Endothelial cell of umbilical vein (primary cell): Measurements from ENCODE around the gene HDAC4. TPM values are rescaled to one million over a fixed set of nuclear protein-coding genes. Genes with fewer than 3 reads are reported as not detected.

Experiments used
- BruUV-seq: library from RNA; stranded (reverse); fragments of 400-500 nt; replicated peaks from 2 replicates; lab custom pipeline; 2021; lab: Mats Ljungman, UMichigan
- CTCF ChIA-PET: fragments of 300-600, 350-600 bp; sonication (Branson Sonifier 250); formaldehyde crosslinking; loops from one replicate; lab custom pipeline; 2021; ENCODE audit warnings: antibody characterized with exemption, inconsistent platforms; lab: Charles Lee
- POLR2A ChIA-PET: fragments of 300-600, 350-600 bp; sonication (Branson Sonifier 250); formaldehyde crosslinking; loops from one replicate; lab custom pipeline; 2021; ENCODE audit warnings: antibody characterized with exemption, inconsistent platforms; lab: Charles Lee
- DNase-seq: peaks from one replicate; pipeline ENCODE4 v3.0.0-alpha.2; 2011; ENCODE audit warnings: low read depth, low spot score
- FAIRE-seq: peaks from 2 replicates; lab custom pipeline; 2011; peaks lifted over from hg19 to GRCh38; lab: Jason Lieb, UNC
- H2AFZ ChIP-seq: 2 replicates; pipeline ENCODE4 v1.6.0; 2012; ENCODE audit warnings: low read depth, low read length, control low read depth, inconsistent platforms
- H3K27ac ChIP-seq: 2 replicates; pipeline ENCODE4 v1.5.1; 2011; ENCODE audit warnings: low read depth, mild to moderate bottlenecking, control low read depth, low read length, moderate library complexity; ENCODE audit not compliant: insufficient read depth
- H3K27me3 ChIP-seq, 2 experiments: 2 replicates each; pipeline versions ENCODE4 v1.6.0 to v1.6.1; 2011; ENCODE audit warnings: low read length in 2 of 2, mixed read lengths in 1 of 2; ENCODE audit not compliant: control insufficient read depth in 2 of 2, insufficient read depth in 2 of 2
- H3K36me3 ChIP-seq, 2 experiments: 2 replicates in 1 of 2; 3 replicates in 1 of 2; pipeline ENCODE4 v1.5.1; 2011; ENCODE audit warnings: low read length in 2 of 2, mild to moderate bottlenecking in 1 of 2, moderate library complexity in 1 of 2; ENCODE audit not compliant: control insufficient read depth in 2 of 2, insufficient read depth in 2 of 2; ENCODE audit errors: extremely low read depth in 1 of 2
- H3K4me1 ChIP-seq: 3 replicates; pipeline ENCODE4 v1.5.1; 2011; ENCODE audit warnings: mild to moderate bottlenecking, low read length; ENCODE audit not compliant: control insufficient read depth, insufficient read depth; ENCODE audit errors: extremely low read depth
- H3K4me2 ChIP-seq: 2 replicates; pipeline ENCODE4 v1.6.1; 2011; ENCODE audit warnings: low read length, control low read depth, mixed read lengths; ENCODE audit not compliant: insufficient read depth
- H3K4me3 ChIP-seq, 3 experiments: fragments of 200-600 bp in 1 of 3; sonication (generic), shearing (Covaris generic) in 1 of 3; replicated peaks in 1 of 3; 2 replicates each; pipeline ENCODE4 v1.5.1; 2011 to 2016; ENCODE audit warnings: control low read depth in 3 of 3, low read length in 3 of 3, mild to moderate bottlenecking in 2 of 3, inconsistent platforms in 1 of 3, low read depth in 1 of 3, moderate library complexity in 1 of 3; ENCODE audit not compliant: insufficient read depth in 1 of 3
- H3K79me2 ChIP-seq: 2 replicates; pipeline ENCODE4 v1.6.0; 2012; ENCODE audit warnings: low read length, inconsistent platforms; ENCODE audit not compliant: control insufficient read depth, insufficient read depth
- H3K9ac ChIP-seq: replicated peaks from 2 replicates; pipeline ENCODE3; 2011; ENCODE audit warnings: low read length, control low read depth; ENCODE audit not compliant: insufficient read depth; ENCODE audit errors: extremely low read depth
- H3K9me1 ChIP-seq: replicated peaks from 3 replicates; pipeline ENCODE4 v1.6.0; 2011; ENCODE audit warnings: mild to moderate bottlenecking, low read length; ENCODE audit not compliant: control insufficient read depth, insufficient read depth; ENCODE audit errors: extremely low read depth
- H3K9me3 ChIP-seq: replicated peaks from 2 replicates; pipeline ENCODE4 v1.5.1; 2012; ENCODE audit warnings: low read length, inconsistent platforms; ENCODE audit not compliant: control insufficient read depth, insufficient read depth
- H4K20me1 ChIP-seq: replicated peaks from 2 replicates; pipeline ENCODE3; 2011; ENCODE audit warnings: mild to moderate bottlenecking, low read length; ENCODE audit not compliant: control insufficient read depth, insufficient read depth; ENCODE audit errors: extremely low read depth
- EZH2 ChIP-seq: IDR thresholded peaks from 2 replicates; pipeline ENCODE4 v1.6.1; 2012; ENCODE audit warnings: borderline replicate concordance, low read depth, mild to moderate bottlenecking, moderate library complexity, low read length, inconsistent platforms; ENCODE audit not compliant: severe bottlenecking
- FOS ChIP-seq: IDR thresholded peaks from 2 replicates; pipeline ENCODE4 v1.6.1; 2011; ENCODE audit warnings: mild to moderate bottlenecking, low read length, moderate library complexity, borderline replicate concordance; ENCODE audit not compliant: insufficient read depth
- GATA2 ChIP-seq: IDR thresholded peaks from 2 replicates; pipeline ENCODE4 v1.7.0; 2011; ENCODE audit warnings: low read depth, mild to moderate bottlenecking, moderate library complexity, mixed read lengths, low read length; ENCODE audit not compliant: insufficient read length, insufficient read depth
- JUN ChIP-seq: IDR thresholded peaks from 2 replicates; pipeline ENCODE4 v1.6.1; 2011; ENCODE audit warnings: borderline replicate concordance, low read depth; ENCODE audit not compliant: insufficient read length, insufficient read depth
- MYC ChIP-seq: IDR thresholded peaks from one replicate; pipeline ENCODE4 v1.6.1; 2011; ENCODE audit warnings: mild to moderate bottlenecking, low read depth, low read length
- POLR2A ChIP-seq: IDR thresholded peaks from 2 replicates; pipeline ENCODE4 v1.6.1; 2012; ENCODE audit warnings: low read depth, mild to moderate bottlenecking, control low read depth, low read length
- POLR2AphosphoS5 ChIP-seq: IDR thresholded peaks from 2 replicates; pipeline ENCODE4 v1.6.1; 2012; ENCODE audit warnings: low read depth, mild to moderate bottlenecking, control low read depth, low read length, moderate library complexity; ENCODE audit not compliant: insufficient read depth
- dilution Hi-C: fragments of 300-500 bp; cut with MboI; formaldehyde crosslinking; loops from one replicate; pipeline ENCODE4 v1.15.0; 2019; ENCODE audit warnings: low sequenced_read_pairs; ENCODE audit not compliant: extremely low pct_ligation_motif_present
- intact Hi-C: fragments of 100-400 bp; cut with micrococcal nuclease; formaldehyde crosslinking; loops from one replicate; pipeline ENCODE4 v1.10.0; 2022
- polyA plus RNA-seq, 4 experiments: library from polyadenylated mRNA; depleted of rRNA in 3 of 4; stranded (reverse) in 3 of 4; unstranded in 1 of 4; fragments of >200 nt; gene quantifications; 2 replicates each; pipeline versions ENCODE4 v1.2.1 to v1.2.3, GENCODE V29; 2011 to 2012; ENCODE audit warnings: missing spikeins in 1 of 4
- total RNA-seq: library from RNA; stranded (reverse); gene quantifications from 2 replicates; pipeline ENCODE4 v1.2.3, GENCODE V29; 2021
- TF ChIP-seq, protein P1 (sequence below), 2 donors: IDR thresholded peaks; 1 replicate in 1 of 2; 2 replicates in 1 of 2; pipeline ENCODE4 v1.5.1; 2011; ENCODE audit warnings: low read length in 2 of 2, mild to moderate bottlenecking in 2 of 2, moderate library complexity in 2 of 2, control low read depth in 1 of 2, inconsistent platforms in 1 of 2, low read depth in 1 of 2; ENCODE audit not compliant: insufficient read depth in 1 of 2; ENCODE audit errors: extremely low read depth in 1 of 2
- TF ChIP-seq, protein P2 (sequence below): IDR thresholded peaks from 2 replicates; pipeline ENCODE4 v1.6.1; 2011; ENCODE audit not compliant: insufficient read depth, insufficient read length

The HDAC4 gene
- total and polyA plus RNA-seq, 2 donors (not counting 3 experiments of a cell fraction or from before 2014, with no cell fraction given), result 13.4 to 33.0 TPM

DNA sequence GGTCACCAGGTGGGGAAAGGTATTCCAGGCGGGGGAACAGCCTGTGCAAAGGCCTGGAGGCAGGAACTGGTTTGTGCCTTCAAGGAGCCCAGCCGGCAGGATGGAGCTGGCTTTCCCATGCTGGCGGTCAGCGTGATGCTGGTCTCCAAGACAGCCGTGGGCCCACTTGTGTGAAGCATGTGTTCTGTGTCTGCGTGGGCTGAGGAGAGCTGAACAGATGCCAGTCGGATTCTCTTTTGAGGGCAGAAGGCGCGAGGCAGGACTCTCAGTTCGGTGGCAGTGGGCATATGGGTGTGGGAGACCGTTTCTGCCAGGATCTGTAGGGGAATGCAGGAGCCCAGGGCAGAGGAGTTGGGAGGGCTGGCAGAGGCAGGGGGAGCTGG is 361.4 kb downstream of the HDAC4 start:
- FAIRE-seq, result no peak
- no TSS peak for BruUV-seq

DNA sequence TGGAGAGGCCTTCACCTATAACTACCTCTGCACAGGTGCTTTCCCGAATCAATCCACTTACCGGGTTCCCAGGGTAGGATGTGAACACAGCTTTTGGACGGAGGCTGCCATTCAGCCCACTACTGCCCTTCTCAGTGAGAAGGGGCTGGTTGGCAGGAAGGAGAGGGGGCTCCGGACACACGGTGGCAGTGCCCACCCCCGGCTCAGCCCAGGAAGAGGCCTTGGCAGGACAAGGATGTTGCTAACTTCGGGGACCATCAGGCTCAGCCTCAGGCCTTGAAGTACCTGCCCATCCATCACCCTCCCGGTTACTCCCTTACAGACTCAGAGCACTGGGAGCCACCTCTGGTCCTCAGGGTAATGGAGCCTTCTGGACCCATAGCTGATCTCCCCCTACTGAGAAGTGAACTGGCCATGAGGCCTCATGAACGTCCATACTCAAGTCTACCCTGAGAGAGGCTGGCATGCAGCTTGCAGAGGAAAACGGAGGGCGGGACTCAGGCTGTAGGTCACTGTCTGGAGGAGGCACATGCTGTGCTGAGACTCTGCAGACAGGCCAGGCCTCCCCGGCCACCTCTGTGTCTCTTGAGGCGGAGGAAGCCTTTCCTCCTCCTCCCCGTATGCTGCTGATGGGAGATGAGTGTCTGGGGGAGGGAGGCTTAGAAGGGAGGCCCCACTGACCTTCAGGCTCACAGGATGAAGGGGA is 361.9 kb downstream of the HDAC4 start:
- no peak for DNase-seq
- POLR2A ChIA-PET, result no interaction called here
- BruUV-seq, result no TSS peak
- H3K27me3 ChIP-seq, result no peaks in the 10 kb centered on the region
- H3K9me1 ChIP-seq, result no peaks in the 10 kb centered on the region
- no peaks in the 10 kb centered on the region for H3K36me3 ChIP-seq
- no peak overlapping the region for H3K4me2 ChIP-seq
- no peak for FAIRE-seq
- H3K4me1 ChIP-seq, result no peaks in the 10 kb centered on the region
- H3K9ac ChIP-seq, result no peak overlapping the region
- no peaks in the 10 kb centered on the region for H4K20me1 ChIP-seq
- no peak overlapping the region for H3K4me3 ChIP-seq
- TF ChIP-seq FOS (no peak), MYC (no peak), POLR2AphosphoS5 (no peak), JUN (no peak), POLR2A (no peak), EZH2 (no peak), GATA2 (no peak)
- TF ChIP-seq, protein P1, sequence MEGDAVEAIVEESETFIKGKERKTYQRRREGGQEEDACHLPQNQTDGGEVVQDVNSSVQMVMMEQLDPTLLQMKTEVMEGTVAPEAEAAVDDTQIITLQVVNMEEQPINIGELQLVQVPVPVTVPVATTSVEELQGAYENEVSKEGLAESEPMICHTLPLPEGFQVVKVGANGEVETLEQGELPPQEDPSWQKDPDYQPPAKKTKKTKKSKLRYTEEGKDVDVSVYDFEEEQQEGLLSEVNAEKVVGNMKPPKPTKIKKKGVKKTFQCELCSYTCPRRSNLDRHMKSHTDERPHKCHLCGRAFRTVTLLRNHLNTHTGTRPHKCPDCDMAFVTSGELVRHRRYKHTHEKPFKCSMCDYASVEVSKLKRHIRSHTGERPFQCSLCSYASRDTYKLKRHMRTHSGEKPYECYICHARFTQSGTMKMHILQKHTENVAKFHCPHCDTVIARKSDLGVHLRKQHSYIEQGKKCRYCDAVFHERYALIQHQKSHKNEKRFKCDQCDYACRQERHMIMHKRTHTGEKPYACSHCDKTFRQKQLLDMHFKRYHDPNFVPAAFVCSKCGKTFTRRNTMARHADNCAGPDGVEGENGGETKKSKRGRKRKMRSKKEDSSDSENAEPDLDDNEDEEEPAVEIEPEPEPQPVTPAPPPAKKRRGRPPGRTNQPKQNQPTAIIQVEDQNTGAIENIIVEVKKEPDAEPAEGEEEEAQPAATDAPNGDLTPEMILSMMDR (IDR thresholded peaks at IDR 0.05; ENCODE audit: extremely low read depth in 1 of 2, insufficient read depth in 1 of 2, low read depth in 1 of 2, low read length in 2 of 2), result no peak
- TF ChIP-seq, protein P2, sequence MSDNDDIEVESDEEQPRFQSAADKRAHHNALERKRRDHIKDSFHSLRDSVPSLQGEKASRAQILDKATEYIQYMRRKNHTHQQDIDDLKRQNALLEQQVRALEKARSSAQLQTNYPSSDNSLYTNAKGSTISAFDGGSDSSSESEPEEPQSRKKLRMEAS, result no peak
- H3K27ac ChIP-seq, result no peak overlapping the region
- no peaks in the 10 kb centered on the region for H3K79me2 ChIP-seq
- dilution Hi-C loops (no loop called here), intact Hi-C loops (loop anchor here (10.0 kb wide), 1 partner anchor 366 kb away; the partner anchor contains the start of gene HDAC4)
- CTCF ChIA-PET, result interaction anchor here (1.3 kb wide), 1 partner anchor 11 kb away, joined by 3 read pairs; no protein-coding TSS in a partner anchor
- H3K9me3 ChIP-seq, result no peaks in the 10 kb centered on the region
- no peak overlapping the region for H2AFZ ChIP-seq

More for the DNA sequence above, 361.4 kb downstream of the HDAC4 start:
- POLR2A ChIA-PET, result no interaction called here
- intact Hi-C loops, result loop anchor here (10.0 kb wide), 1 partner anchor 365 kb away; the partner anchor contains the start of gene HDAC4
- Histone ChIP-seq H3K4me1 (no peaks in the 10 kb centered on the region), H3K27me3 (no peaks in the 10 kb centered on the region), H3K4me3 (no peak overlapping the region), H3K27ac (no peak overlapping the region), H3K9me3 (no peaks in the 10 kb centered on the region), H4K20me1 (no peaks in the 10 kb centered on the region), H3K4me2 (no peak overlapping the region), H3K36me3 (no peaks in the 10 kb centered on the region), H3K9me1 (no peaks in the 10 kb centered on the region), H3K9ac (no peak overlapping the region), H2AFZ (no peak overlapping the region), H3K79me2 (no peaks in the 10 kb centered on the region)
- dilution Hi-C loops, result no loop called here
- TF ChIP-seq JUN, result no peak
- no peak for TF ChIP-seq POLR2AphosphoS5
- no peak for TF ChIP-seq MYC
- no peak for TF ChIP-seq EZH2
- TF ChIP-seq FOS, result no peak
- TF ChIP-seq POLR2A, result no peak
- CTCF ChIA-PET, result interaction anchor here (1.3 to 1.6 kb wide), 2 partner anchors 11 to 65 kb away, joined by 3 read pairs; no protein-coding TSS in a partner anchor
- no peak for DNase-seq
